ENCODE results near the gene SELENOH.

The SELENOH gene

DNA sequence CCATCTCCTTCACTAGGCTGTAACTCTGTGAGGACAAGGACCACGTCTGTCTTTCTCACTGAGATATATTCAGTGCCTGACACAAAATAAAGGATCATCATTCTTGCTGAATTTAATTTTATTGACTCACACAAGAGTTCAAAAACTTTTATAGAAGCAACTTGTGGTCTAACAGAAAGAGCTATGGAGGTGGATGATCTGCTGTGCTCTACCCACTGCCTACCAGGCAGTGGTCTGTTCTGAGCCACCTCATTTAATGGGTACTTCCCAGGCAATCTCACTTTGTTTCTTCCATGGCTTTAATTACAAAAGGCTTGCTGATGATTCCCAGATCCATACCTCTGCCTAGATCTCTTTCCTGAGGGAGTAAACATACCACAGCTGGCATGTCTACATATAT lies 5.6 kb downstream of the SELENOH start:
- no peak for DNase-seq (ENCODE audit: low read depth)

DNA sequence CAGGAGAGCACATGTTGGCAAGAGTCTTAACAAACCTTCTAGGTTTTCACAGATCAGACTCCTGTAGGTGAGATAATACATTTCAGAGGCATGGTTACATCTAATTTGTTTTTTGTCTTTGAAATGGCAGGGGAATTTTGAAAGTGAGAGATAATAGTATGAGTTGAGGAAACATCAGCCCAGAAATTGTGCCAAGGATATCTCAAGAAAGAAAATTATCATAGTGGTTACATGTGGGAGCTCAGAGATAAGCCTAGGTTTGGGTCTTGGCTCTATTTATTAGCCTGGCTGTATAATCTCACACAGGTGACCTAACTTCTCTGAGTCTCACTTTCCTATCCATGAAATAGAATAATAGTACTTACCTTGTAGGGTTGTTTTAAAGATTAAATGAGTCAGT lies 9.9 kb downstream of the SELENOH start:
- DNase-seq (ENCODE audit: low read depth): no peak

DNA sequence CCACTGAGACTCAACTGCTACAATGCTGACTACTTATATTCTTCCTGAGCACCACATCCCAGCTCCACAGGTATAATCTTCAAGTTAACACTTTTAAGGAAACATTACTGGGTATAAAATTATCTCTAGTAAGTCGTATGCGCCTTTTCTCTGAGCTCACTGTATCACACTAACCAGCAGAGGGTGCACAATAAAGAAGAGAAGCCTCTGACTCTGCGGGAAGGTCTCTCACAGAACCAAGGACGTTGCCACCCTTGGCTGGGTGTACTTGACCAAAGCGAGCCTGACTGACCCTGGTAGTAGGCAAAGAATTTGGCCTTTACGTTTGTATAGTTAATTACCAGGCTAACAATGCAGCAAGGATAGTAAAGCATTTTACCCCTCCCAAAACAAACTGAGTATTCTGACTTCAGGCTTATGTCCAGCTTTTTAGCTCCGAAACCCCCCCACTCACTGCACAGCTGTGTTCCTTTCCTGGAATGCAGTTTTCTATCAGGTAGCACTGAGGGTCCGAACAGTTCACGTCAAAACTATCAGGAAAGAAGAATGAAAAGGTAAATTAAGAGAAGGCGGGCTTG lies 10.5 kb downstream of the SELENOH start, which contains the start of gene BTBD18:
BTBD18 (minus strand) TSS at position 144 of the 578 bp plus-strand sequence. CDS start 631 bp downstream, outside the sequence.
- no peak for DNase-seq (ENCODE audit: low read depth)

DNA sequence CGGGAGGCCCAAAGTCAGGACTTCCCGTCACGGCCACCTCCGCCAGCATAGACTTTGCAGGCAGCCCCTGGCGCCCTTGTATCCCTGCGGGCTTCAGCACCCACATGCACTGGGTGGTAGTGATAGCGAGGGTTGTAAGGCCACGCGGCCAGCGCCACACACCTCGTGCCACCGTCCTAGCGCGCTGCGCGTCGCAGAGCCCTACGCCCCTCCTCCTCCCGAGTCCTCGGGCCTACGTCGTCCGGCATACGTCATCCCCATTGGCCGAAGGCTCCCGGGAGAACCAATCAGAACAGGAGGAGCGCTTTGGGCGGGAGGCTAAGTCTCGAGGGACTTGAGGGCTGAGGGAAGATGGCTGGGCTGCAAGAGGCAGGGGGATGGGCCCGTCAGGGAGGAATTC lies 11.7 kb downstream of the SELENOH start:
- DNase-seq (ENCODE audit: low read depth): no peak

DNA sequence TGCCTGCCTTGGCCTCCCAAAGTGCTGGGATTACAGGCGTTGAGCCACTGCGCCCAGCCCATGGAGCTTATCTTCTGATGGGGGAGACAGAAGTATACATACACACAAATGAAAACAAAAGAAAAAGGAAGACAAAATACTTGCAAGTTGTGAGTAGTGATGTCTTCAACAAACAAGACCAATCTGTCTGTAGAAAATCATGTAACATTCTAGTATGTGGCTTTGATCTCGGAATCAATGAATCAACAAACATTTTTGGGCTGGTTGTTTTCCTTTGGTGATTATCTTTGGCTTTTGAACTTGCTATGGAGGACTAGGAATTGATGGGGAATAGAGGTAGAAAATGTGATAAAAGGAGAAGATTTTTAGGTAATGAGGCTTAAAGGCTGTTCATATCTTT lies 16.9 kb downstream of the SELENOH start:
- no peak for DNase-seq (ENCODE audit: low read depth)

DNA sequence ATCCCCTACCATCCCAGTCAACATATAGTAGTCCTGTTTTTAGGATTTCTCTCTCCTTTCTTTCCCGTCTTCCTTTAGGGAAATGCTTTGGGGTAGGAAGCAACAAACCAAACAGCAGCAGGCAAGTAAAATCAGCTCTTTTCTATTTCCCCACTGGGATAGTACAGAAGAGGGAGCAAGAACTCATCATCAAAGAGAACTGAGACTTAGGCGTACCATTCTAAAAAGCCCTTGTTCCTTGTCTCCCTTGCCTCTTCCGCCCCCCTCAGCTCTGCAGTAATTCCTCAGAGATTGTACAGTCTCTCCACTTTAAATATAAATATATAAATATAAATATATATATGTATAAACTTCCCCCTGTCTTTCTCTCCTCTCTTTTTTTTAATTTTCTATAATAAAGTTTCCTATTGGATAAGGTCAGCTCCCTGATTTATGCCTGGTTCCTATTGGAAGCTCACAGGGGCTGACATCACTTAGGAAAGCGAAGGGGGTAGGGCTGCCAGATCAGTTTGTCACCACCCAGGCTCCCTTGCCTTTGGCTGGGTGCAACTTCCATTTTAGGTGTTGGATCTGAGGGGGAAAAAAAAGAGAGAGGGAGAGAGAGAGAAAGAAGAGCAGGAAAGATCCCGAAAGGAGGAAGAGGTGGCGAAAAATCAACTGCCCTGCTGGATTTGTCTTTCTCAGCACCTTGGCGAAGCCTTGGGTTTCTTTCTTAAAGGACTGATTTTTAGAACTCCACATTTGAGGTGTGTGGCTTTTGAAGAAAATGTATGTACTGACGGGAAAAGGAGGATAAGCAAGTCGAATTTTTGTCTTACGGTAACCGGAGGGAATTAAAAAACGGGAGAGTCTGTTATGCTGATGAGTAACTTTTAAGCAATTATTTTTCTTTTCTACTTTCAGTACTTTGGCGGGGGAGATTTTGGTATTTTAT lies 20.3 kb downstream of the SELENOH start, which contains the start of gene CTNND1:
CTNND1 (plus strand) TSS at position 502 of the 934 bp plus-strand sequence. CDS start 29,677 bp downstream, outside the sequence.
- no peak for DNase-seq (ENCODE audit: low read depth)

DNA sequence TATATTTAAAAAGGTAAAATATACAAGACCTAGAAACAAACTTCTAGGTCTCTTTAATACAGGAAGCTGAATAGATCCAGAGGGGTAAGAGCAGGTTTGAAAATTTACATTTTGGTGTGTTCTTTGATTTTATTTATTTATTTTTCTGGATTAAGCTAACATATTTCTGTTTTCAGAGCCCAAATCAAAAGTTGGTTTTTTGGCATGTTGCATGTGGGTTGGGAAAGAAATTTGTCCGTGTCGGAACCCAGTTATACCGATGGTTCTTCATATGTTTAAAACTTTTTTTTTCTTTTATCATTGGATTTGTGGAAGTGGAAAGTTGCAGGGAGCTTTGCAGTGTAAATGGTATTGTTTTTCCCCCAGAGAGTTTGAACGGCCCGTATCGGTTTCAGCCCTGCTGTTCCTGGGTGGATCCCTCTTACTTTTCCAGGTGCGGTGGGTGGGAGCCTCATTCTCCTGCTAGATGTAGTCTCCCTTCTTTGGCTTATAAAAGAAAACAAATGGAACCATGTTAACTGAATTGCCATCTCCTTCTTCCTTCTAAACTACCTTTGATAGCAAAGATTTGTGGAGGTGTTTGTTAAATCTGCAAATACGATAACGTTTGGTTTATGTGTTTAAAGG lies 21.1 kb downstream of the SELENOH start:
- no peak for DNase-seq (ENCODE audit: low read depth)

DNA sequence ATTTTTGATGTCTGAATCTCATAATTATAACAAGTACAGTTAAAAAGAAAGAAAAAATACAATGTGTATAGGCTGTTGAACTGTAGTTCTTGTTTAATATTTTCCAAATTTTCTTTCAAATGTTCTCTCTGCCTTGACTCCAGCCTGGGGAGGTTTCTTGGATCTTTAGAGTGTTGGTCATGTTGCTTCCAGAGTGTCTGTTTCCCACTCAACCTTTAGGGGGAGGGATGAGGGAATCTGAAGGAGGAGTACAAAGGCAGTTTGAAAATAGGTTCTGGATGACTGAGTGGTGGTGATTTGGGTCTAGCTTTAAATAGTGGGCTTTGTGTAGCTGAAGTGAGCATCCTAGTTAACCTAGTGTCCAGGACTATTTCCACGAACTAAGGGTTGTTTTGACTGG lies 22.3 kb downstream of the SELENOH start:
- no peak for DNase-seq (ENCODE audit: low read depth)

DNA sequence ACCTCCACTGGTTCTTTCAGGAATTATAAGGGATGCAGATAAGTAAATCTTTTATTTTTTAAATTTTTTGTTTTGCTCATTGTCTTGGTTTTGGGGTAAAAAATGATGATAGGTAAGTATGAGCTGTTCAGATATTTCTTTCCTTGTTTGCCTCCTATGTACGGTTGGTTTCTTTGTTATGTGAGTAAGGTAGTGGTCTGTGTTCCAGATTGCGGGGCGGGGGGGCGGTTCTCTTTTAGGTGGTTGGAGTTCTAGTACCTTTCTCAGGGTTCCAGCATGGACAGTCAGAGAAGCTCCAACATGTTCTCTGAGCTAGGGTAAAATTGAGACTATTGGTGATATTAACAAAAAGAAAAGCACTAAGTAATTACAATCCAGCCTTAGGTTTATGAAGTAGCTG lies 22.7 kb downstream of the SELENOH start:
- DNase-seq (ENCODE audit: low read depth): no peak

DNA sequence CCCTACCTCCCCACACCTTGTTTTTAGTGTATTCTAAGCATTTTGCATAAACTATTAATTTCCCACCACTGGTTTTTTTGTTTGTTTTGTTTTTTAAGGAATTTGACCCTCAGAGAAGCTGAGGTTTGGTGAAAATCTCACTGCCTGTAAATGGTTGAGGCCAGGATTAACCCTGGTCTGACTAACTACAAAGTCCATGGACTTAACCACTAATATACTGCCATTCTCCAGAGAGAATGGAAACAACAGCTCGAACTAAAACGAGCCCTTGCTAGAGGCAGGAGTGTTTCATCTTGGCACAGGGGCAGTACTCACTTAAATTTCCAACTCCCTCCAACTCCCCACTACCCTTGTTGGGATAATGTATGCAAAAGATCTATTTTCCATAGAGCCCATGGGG lies 23.3 kb downstream of the SELENOH start:
- DNase-seq (ENCODE audit: low read depth): no peak

DNA sequence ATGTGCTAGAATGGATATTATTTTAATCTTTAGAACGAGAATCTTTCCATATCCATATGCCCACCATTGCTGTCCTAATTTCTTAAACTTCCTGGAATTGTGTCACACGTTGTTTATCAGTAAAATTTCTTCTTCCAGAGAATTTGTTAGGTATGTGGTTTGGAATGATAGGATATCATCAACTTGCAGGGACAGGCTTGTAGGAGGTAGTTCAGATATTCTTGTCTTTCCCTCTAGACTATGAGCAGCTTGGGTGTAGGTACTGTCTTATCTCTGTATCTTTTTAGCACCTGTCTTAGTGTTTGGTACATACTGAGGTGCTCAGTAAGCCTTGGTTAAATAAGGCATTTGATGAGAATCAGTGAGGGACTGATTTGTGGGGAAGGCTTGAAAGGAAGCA lies 23.7 kb downstream of the SELENOH start:
- DNase-seq (ENCODE audit: low read depth): no peak

DNA sequence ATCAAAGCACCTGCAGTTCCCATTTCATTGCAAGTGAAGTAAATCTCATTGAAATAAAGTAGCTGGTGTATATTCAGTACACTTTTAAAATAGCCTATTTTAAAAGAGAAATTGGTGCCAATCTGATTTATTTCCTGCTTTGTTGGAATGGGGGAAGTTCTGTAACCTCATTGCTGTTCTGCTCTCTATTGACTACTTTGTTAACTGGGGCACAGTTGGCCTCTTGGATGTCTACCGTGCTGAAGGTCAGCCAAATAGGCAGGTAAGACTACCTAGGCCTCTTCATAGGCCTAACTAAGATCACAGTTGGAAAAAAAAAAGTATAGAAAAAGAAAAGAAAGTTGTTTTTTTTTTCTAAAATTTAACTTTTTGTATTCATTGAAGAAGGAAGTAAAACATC lies 29.5 kb downstream of the SELENOH start:
- DNase-seq (ENCODE audit: low read depth): no peak

DNA sequence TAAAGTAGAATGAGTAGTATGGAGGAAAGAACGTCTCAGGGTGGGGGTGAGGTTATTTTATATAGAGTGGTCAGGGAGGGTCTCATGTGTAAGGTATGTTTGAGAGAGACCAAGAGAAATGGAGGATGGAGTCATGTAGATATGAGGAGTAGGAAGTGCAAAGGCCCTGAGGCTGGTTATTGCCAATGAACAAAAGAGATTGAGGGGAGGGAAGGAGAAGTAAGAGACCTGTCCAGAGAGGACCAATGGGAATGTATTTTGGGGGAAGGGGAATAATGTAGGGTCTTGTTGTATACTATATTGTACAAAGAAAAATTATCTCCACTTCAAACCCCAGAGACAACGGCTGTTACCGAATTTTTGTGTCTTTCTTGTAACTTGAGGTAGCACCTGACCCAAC lies 30.1 kb downstream of the SELENOH start:
- DNase-seq (ENCODE audit: low read depth): no peak

DNA sequence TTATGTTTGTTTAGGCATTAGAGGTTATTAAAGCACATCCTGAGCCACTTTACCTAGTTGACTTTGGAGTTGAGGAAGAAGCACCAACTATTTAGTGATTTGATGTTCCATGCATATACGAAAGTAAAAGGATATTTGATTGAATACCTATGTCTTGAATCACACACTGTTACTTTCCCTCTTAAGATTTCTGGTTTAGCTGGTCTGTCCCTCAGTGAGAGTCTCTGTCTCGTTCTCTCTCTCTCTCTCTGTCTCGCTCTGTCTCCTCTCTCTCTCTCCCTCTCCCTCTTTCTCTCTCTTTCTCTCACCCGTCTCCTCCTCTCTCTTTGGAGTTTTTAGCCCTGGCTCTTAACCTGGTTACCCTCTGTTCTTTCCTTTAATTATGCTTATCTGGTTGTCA lies 31.3 kb downstream of the SELENOH start:
- DNase-seq (ENCODE audit: low read depth): no peak

DNA sequence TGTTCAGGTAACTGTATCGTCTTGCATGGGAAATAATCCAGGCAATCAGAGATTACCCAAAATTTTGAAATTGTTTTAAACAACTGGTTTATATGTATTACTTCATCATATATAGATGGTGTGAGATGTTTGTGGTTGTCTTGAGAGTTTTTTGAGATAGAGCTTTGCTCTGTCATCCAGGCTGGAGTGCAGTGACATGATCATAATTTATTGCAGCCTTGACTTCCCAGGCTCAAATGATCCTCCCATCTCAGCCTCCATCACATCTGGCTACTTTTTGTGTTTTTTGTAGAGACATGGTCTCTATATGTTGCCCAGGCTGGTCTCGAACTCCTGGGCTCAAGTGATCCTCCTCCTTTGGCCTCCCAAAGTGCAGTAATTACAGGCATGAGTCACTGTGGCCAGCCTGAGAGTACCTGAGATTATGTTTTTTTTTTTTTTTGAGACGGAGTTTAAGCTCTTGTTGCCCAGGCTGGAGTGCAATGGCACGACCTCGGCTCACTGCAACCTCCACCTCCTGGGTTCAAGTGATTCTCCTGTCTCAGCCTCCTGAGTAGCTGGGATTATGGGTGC lies 31.8 kb downstream of the SELENOH start:
- no peak for DNase-seq (ENCODE audit: low read depth)

DNA sequence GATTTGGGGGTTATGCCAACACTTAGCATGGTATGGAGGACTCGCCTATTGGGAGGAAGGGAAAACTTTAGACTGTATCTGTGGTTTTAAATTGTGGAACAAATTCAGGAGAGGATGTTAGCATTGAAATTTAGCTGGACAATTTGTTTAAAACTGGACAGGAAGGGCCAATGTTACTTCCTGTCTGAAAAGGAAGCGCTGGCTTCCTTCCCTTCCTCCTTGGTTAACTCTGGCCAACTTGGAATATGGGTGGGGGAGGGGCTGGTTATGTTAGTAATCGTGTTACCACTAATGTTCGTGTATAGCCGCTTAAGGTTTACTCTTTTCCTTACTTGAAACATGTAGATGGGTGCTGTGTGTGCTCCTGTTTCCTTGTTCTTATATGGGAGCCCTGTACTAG lies 34.2 kb downstream of the SELENOH start:
- no peak for DNase-seq (ENCODE audit: low read depth)

DNA sequence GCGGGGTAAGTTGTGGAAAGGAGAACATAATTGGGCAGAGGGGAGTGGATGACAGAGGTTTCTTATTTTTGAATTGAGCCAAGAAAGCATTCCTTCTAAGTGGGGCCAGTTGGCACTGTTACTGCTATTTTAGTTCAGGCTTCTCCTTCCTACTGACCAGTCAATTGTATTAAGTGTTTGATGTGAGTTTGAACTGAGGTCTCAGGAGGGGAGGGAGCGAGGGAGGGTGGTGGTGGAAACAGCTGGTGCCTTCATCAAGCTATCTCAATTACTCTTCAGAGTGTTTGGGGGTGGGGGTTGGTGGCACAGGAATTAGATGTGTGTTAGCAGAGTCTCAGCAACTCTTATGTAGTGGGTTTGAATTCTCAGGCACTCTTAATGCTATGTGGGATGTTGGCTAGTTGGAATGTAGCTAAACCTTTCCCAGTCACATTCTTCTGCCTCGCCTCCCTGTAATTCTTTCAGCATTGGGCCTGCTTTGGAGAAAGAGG lies 34.8 kb downstream of the SELENOH start:
- no peak for DNase-seq (ENCODE audit: low read depth)

DNA sequence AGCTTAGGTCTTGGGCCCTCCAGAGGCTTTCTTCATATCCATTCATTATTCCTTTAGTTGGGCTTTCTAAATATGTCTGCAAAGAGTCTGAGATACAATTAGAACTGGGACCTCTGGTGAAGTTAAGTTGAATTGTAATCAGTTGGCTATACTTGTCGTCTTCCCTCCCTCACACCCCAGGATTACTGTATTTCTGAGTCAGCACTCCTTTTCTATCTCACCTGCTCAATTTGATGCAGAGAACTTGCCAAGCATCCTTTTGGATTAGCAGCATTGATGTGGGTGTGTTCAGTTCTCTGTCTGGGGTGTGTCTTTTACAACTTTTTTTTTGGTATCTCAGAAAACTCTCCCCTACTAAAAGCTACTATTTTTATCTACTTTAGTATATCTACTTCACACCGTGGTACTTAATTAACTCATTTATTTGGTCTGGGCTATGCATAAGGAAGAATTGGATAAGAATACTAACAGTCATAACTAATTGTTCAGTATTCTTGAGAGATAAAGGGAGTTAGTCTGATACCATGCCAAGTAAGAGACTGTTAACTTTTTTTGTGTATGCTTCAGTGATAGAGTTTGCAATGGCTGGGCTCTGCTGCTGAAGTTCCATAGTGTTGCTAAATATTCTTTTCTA lies 35.4 kb downstream of the SELENOH start:
- no peak for DNase-seq (ENCODE audit: low read depth)

DNA sequence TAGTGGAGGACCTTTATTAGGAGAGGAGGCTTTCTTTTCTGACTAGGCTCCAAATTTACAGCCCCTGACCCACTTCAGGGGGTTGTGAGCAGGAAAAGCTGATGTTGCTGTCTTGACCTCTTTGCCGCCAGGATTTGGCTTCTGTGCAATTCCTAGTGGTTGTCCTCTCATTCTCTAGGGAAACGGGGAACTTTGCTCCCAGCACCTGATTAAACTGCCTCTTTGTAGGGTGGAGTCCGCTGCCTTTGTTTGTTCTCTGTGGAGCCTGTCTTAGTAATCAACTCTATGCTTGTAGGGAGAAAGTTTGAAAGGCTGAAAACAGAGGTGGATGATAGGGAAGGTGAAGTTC lies 36.7 kb downstream of the SELENOH start:
- no peak for DNase-seq (ENCODE audit: low read depth)

DNA sequence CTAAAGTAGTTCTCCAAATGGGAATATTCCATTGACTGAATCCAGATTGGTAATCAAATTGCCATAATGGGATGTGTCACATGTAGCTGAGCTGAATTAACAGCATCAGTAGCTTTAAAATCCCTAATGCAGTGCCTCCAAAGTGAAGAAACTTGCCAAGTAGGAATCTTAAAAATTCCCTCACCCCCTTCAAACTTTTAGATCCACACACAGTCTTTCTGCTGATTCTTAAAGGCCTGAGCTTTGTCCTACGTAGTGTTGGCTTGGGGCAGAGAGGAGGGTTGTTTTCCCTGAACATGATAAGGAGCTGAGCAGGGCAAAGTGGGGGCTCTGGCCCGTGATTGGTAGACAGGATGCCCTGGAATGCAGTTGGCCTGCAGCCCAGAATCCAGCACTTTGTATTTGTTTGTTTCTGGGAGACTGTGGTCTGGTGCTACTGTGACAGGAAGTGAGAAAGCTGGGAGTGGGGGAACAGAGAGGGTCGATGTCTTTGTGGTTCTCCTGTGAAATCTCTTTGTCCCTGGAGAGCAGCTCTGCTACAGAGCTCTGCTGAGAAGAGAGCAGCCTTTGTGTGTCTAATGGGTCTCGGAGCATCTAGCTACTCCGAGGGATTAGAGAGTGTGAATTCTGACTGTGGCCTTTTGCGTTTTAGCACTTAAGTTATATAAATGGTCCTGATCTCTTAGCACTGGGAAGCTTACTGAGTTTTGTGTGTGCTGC lies 37.2 kb downstream of the SELENOH start:
- no peak for DNase-seq (ENCODE audit: low read depth)

DNA sequence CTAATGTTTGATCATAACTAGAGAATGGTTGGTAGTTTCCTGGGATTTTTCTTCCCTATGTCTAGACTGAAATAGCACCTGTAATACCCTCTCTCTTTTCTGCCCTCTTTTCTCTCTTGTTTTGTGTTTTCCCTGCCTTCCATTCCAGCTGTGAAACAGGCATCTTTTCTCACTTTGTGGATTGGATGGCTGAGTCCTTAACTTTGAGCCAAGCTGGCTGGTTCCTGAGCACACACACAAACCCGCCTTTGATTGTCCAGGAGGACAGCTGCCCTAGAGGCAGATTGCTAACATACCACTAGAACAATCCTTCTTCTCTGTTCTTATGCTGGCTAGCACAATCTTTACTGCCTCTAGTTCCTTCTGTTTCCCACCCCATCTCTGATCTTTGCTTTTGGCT lies 38.0 kb downstream of the SELENOH start:
- no peak for DNase-seq (ENCODE audit: low read depth)
